GM12878 (cell line): ENCODE measurements around the gene APBA1. TPM values are rescaled to one million over a fixed set of nuclear protein-coding genes. Genes with fewer than 3 reads are reported as not detected.

Source experiments
- ATAC-seq: fragments of 200-7000 bp; cut with Tn5 transposase; 3 replicates; pipeline ENCODE4 v1.9.1; 2020; ENCODE audit warnings: mild to moderate bottlenecking, moderate library complexity
- BruUV-seq: library from RNA; stranded (reverse); fragments of 400-500 nt; replicated peaks from 2 replicates; lab custom pipeline; 2021; lab: Mats Ljungman, UMichigan
- CTCF ChIA-PET: fragments of 300-600 bp; sonication (Branson Sonifier 250); formaldehyde crosslinking; extraction: SDS; loops from one replicate; lab custom pipeline; 2021; ENCODE audit warnings: inconsistent platforms; lab: Yijun Ruan, JAX
- POLR2A ChIA-PET: fragments of 350-600 bp; formaldehyde crosslinking; extraction: SDS; loops from one replicate; lab custom pipeline; 2021; ENCODE audit warnings: inconsistent platforms; lab: Charles Lee
- RAD21 ChIA-PET: fragments of 300-600 bp; sonication (Branson Sonifier 250); formaldehyde crosslinking; loops from one replicate; lab custom pipeline; 2023; ENCODE audit warnings: antibody characterized with exemption; ENCODE audit not compliant: unreplicated experiment; lab: Charles Lee
- SMC1A ChIA-PET: fragments of 300-600 bp; sonication (Branson Sonifier 250); formaldehyde crosslinking; loops from one replicate; lab custom pipeline; 2023; ENCODE audit not compliant: unreplicated experiment, uncharacterized antibody; lab: Charles Lee
- DNase-seq: peaks from one replicate; pipeline ENCODE4 v3.0.0-alpha.2; 2011; ENCODE audit warnings: low read depth, low spot score
- FAIRE-seq: peaks from 3 replicates; lab custom pipeline; 2011; peaks lifted over from hg19 to GRCh38; lab: Jason Lieb, UNC
- H2AFZ ChIP-seq: 2 replicates; pipeline ENCODE4 v1.6.0; 2011; ENCODE audit warnings: low read depth, low read length, control low read depth; ENCODE audit not compliant: control insufficient read depth
- H3K27ac ChIP-seq: 2 replicates; pipeline ENCODE4 v1.5.1; 2011; ENCODE audit warnings: control low read depth; ENCODE audit not compliant: control insufficient read depth, insufficient read depth
- H3K27me3 ChIP-seq, 2 experiments: replicated peaks in 1 of 2; 2 replicates each; pipeline versions ENCODE4 v1.6.0 to v1.6.1; 2011; ENCODE audit warnings: low read length in 1 of 2; ENCODE audit not compliant: control insufficient read depth in 2 of 2, insufficient read depth in 2 of 2
- H3K36me3 ChIP-seq, 2 experiments: 2 replicates each; pipeline ENCODE4 v1.5.1; 2011; ENCODE audit warnings: low read length in 1 of 2; ENCODE audit not compliant: control insufficient read depth in 2 of 2, insufficient read depth in 2 of 2
- H3K4me1 ChIP-seq: 2 replicates; pipeline ENCODE4 v1.6.1; 2011; ENCODE audit warnings: mild to moderate bottlenecking, low read length, moderate library complexity, mixed read lengths; ENCODE audit not compliant: control insufficient read depth, insufficient read depth
- H3K4me2 ChIP-seq: 2 replicates; pipeline ENCODE4 v1.6.0; 2011; ENCODE audit warnings: control low read depth; ENCODE audit not compliant: control insufficient read depth, insufficient read depth
- H3K4me3 ChIP-seq: fragments of 200-600 bp; sonication (generic); 2 replicates; pipeline ENCODE4 v1.5.1; 2016
- H3K79me2 ChIP-seq: 2 replicates; pipeline ENCODE4 v1.6.0; 2011; ENCODE audit warnings: low read length; ENCODE audit not compliant: control insufficient read depth, insufficient read depth
- H3K9ac ChIP-seq: 2 replicates; pipeline ENCODE4 v1.8.0; 2011; ENCODE audit warnings: low read length, control low read depth, mixed read lengths; ENCODE audit not compliant: control insufficient read depth, insufficient read depth
- H3K9me3 ChIP-seq: replicated peaks from 3 replicates; pipeline ENCODE4 v1.5.1; 2011; ENCODE audit warnings: mild to moderate bottlenecking, low read length; ENCODE audit not compliant: control insufficient read depth, insufficient read depth
- H4K20me1 ChIP-seq: 2 replicates; pipeline ENCODE4 v1.6.0; 2011; ENCODE audit not compliant: control insufficient read depth, insufficient read depth
- CBFB ChIP-seq: IDR thresholded peaks from 2 replicates; pipeline ENCODE4 v1.6.1; 2016; ENCODE audit warnings: antibody characterized with exemption, low read depth
- CBX5 ChIP-seq: sonication (generic); IDR thresholded peaks from 2 replicates; pipeline ENCODE4 v1.6.1; 2016; ENCODE audit warnings: low read depth, moderate library complexity, mild to moderate bottlenecking, inconsistent platforms
- CHD1 ChIP-seq: IDR thresholded peaks from 2 replicates; pipeline ENCODE4 v1.6.1; 2012; ENCODE audit warnings: low read depth, low read length, improper control_type of control experiment
- CREM ChIP-seq: IDR thresholded peaks from 2 replicates; pipeline ENCODE4 v1.6.1; 2014; ENCODE audit warnings: antibody characterized with exemption, low read depth
- EZH2 ChIP-seq: IDR thresholded peaks from 2 replicates; pipeline ENCODE4 v1.6.1; 2012; ENCODE audit warnings: low read depth, mild to moderate bottlenecking, control low read depth, inconsistent platforms, low read length, borderline replicate concordance; ENCODE audit not compliant: control insufficient read depth
- GABPA ChIP-seq: IDR thresholded peaks from 2 replicates; pipeline ENCODE4 v1.6.1; 2014; ENCODE audit warnings: antibody characterized with exemption, low read depth, mild to moderate bottlenecking, inconsistent platforms
- IKZF1 ChIP-seq: fragments of 450-650 bp; conservative IDR thresholded peaks from 2 replicates; pipeline ENCODE4 v1.6.1; 2017; ENCODE audit warnings: antibody characterized with exemption, mild to moderate bottlenecking
- JUNB ChIP-seq: IDR thresholded peaks from 2 replicates; pipeline ENCODE4 v1.6.1; 2016; ENCODE audit warnings: antibody characterized with exemption, mild to moderate bottlenecking
- MEF2B ChIP-seq: fragments of 450-650 bp; IDR thresholded peaks from 2 replicates; pipeline ENCODE4 v1.6.1; 2018; ENCODE audit warnings: mild to moderate bottlenecking, moderate library complexity; ENCODE audit not compliant: partially characterized antibody, poor library complexity, severe bottlenecking
- NFIC ChIP-seq: IDR thresholded peaks from 2 replicates; pipeline ENCODE4 v1.6.1; 2012; ENCODE audit warnings: low read depth, mild to moderate bottlenecking, inconsistent platforms, low read length, moderate library complexity
- RBBP5 ChIP-seq: fragments of 200-600 bp; sonication (generic); conservative IDR thresholded peaks from 2 replicates; pipeline ENCODE4 v1.6.1; 2016
- SP1 ChIP-seq: IDR thresholded peaks from one replicate; pipeline ENCODE4 v1.6.1; 2011; ENCODE audit warnings: low read depth, low read length
- SREBF1 ChIP-seq: IDR thresholded peaks from 2 replicates; pipeline ENCODE4 v1.6.1; 2012; ENCODE audit warnings: mild to moderate bottlenecking, low read length
- TCF12 ChIP-seq: IDR thresholded peaks from 2 replicates; pipeline ENCODE4 v1.6.1; 2011; ENCODE audit warnings: low read depth, mild to moderate bottlenecking, low read length
- YY1 ChIP-seq: IDR thresholded peaks from 2 replicates; pipeline ENCODE4 v1.6.1; 2011; ENCODE audit warnings: low read depth, mild to moderate bottlenecking, low read length
- WGBS: methylation state at CpG from one replicate; pipeline ENCODE4 v1.1.6; 2016; ENCODE audit warnings: low lambda C conversion rate; ENCODE audit not compliant: insufficient replicate concordance, insufficient coverage; ENCODE audit errors: missing lambda C conversion rate; 5-methylcytosine and 5-hydroxymethylcytosine counted together
- in situ Hi-C: fragments of 300-500 bp; cut with MboI; formaldehyde crosslinking; loops from 9 replicates; pipeline ENCODE4 v1.14.3; 2018; ENCODE audit warnings: mixed read lengths
- intact Hi-C: fragments of 100-400 bp; cut with micrococcal nuclease; formaldehyde crosslinking; loops from one replicate; pipeline ENCODE4 v1.14.2; 2022; ENCODE audit not compliant: unreplicated experiment
- polyA plus RNA-seq, 11 experiments: library from polyadenylated mRNA; depleted of rRNA in 4 of 11; unstranded in 6 of 11; stranded (reverse) in 5 of 11; fragments of >200 nt; fragmentation: Nextera tagmentation in 4 of 11; fragmentation: Illumina TruSeq in 1 of 11; extraction: Ambion mirVana in 4 of 11; extraction: Trizol in 1 of 11; gene quantifications; 1 replicate in 1 of 11; 2 replicates in 10 of 11; pipeline versions ENCODE4 v1.2.1 to v1.2.3, GENCODE V29; 2011 to 2016; ENCODE audit warnings: inconsistent platforms in 2 of 11, missing spikeins in 2 of 11, low read depth in 1 of 11
- total RNA-seq, 4 experiments: library from RNA; depleted of rRNA in 3 of 4; stranded (reverse); fragments of >200 nt in 3 of 4; fragmentation: Illumina TruSeq in 1 of 4; extraction: Trizol in 1 of 4; gene quantifications; 2 replicates each; pipeline versions ENCODE4 v1.2.1 to v1.2.3, GENCODE V29; 2013 to 2021
- TF ChIP-seq, protein P1 (sequence below): fragments of 450-650 bp; IDR thresholded peaks from 2 replicates; pipeline ENCODE4 v1.6.1; 2017; ENCODE audit warnings: mild to moderate bottlenecking

Gene APBA1
- total and polyA plus RNA-seq, 10 of the 15 experiments (the other 5 are each of a cell fraction or from before 2014, with no cell fraction given): 0.01 to 1.3 (median 0.05) TPM; not detected in 7

- no peaks in the 10 kb centered on the region for H3K9me3 ChIP-seq
- RAD21 ChIA-PET: no interaction called here
- no peaks in the 10 kb centered on the region for H3K4me1 ChIP-seq
- no peak overlapping the region for H2AFZ ChIP-seq
- intact Hi-C loops (no loop called here), in situ Hi-C loops (no loop called here)
- SMC1A ChIA-PET: no interaction called here
- FAIRE-seq (no peak), ATAC-seq (no peak), DNase-seq (no peak)
- no peaks in the 10 kb centered on the region for H3K79me2 ChIP-seq
- no peak overlapping the region for H3K27ac ChIP-seq
- CTCF ChIA-PET: no interaction called here
- no peak overlapping the region for H3K9ac ChIP-seq
- TF ChIP-seq YY1 (no peak), SP1 (no peak), JUNB (no peak), TCF12 (no peak), CHD1 (no peak), IKZF1 (no peak), NFIC (no peak), CREM (no peak), CBFB (no peak), CBX5 (no peak), MEF2B (no peak), RBBP5 (no peak), SREBF1 (no peak), GABPA (no peak), EZH2 (no peak)
- TF ChIP-seq, protein P1, sequence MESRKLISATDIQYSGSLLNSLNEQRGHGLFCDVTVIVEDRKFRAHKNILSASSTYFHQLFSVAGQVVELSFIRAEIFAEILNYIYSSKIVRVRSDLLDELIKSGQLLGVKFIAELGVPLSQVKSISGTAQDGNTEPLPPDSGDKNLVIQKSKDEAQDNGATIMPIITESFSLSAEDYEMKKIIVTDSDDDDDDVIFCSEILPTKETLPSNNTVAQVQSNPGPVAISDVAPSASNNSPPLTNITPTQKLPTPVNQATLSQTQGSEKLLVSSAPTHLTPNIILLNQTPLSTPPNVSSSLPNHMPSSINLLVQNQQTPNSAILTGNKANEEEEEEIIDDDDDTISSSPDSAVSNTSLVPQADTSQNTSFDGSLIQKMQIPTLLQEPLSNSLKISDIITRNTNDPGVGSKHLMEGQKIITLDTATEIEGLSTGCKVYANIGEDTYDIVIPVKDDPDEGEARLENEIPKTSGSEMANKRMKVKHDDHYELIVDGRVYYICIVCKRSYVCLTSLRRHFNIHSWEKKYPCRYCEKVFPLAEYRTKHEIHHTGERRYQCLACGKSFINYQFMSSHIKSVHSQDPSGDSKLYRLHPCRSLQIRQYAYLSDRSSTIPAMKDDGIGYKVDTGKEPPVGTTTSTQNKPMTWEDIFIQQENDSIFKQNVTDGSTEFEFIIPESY: no peak
- POLR2A ChIA-PET: no interaction called here
- no TSS peak for BruUV-seq
- peaks cover 0 to 2% of the 10 kb centered on the region in 2 experiments; a peak in 2 of 4 replicates for H3K27me3 ChIP-seq
- no peak overlapping the region for H3K4me3 ChIP-seq
- H3K4me2 ChIP-seq: no peak overlapping the region
- H4K20me1 ChIP-seq: no peaks in the 10 kb centered on the region
- WGBS: 31% methylated on average over 8 of the region's 8 CpGs
- H3K36me3 ChIP-seq: no peaks in the 10 kb centered on the region
Observed at GRCh38 chr9:69444021-69444420, 228.2 kb downstream of the APBA1 start.
